ENCODE results near the gene RHAG.
"Not testable (repeated sequence)": the region's sequence is repeated elsewhere in the genome, so short reads cannot be mapped to it uniquely, and the experiment has no call there.

RHAG gene

GRCh38 chr6:49636713-49637349, at the start of gene RHAG:
RHAG (minus strand) TSS chr6:49636839; CDS start chr6:49636812, 27 bp downstream.
- no peak for DNase-seq (ENCODE audit: low read depth, low spot score)

DNA sequence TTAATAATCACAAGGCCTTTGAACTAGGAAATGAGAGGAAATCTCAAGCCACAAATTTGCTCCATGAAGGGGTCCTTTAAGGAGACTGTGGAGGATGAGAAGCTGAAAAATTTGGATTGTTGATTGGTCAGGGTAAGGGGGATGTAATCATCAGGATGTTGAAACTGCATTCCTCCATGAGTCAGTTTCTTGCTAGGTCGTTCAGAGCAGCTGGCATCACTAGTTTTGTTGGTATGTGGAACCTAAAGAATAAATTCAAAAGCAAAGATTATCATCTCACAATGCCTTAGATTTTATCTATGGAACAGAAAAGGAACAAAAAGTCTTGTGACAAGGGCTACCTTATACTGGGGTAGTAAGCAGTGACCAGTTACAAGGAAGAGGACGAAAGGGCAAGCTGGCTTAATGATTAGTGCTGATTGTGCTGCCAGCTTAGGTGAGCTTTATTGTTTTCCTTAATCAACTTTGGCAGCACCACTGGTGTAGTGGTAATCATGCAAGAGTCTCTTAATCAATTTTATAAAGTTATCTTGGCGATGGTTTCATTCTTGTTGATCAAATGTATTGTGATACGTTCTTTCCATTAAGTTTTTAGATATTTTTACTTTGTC, 40.1 kb upstream of the RHAG start:
- no peak for DNase-seq (ENCODE audit: low read depth, low spot score)

GRCh38 chr6:49675816-49676215, 39.2 kb upstream of the RHAG start:
- DNase-seq (ENCODE audit: low read depth, low spot score), result no peak

GRCh38 chr6:49668083-49668511, 31.5 kb upstream of the RHAG start:
- no peak for DNase-seq (ENCODE audit: low read depth, low spot score)

DNA sequence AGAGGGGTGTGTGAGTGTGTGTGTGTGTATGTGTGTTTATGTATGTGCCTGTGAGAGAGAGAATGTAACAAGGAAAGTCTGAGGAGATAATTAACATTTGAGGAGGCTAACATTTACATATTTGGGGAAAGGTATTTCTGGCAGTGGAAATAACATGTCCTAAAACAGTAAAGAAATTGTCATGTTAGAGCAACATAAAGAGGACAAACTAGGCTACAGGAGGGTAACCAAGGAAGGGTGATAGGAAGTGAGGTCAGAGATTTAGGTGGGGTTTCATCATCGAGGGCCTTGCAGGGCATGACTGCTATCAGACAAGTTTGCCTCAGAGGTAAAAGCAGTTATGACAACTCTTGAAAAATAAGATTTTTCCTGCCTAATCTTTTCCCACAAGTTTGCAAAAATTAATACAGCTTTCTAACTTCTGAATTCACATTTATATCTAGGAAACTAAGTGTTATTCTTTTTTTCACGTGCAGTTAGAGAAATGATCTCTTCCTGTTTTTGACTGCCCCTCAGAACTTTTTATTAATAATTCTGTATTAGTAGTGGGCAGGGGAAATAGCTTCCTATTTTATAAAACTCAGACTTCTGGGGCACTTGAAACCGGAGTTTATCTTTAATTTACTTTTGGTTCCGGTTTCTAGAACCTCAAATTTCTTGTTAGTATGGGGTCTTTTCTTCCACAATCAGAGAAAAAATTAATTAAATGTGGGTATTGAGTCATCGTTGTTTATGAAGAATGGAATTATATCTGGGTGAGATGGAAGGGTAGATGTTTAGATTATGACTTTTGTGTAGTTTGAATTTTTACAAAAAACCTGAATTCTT, 30.5 kb upstream of the RHAG start:
- DNase-seq (ENCODE audit: low read depth, low spot score), result no peak

DNA sequence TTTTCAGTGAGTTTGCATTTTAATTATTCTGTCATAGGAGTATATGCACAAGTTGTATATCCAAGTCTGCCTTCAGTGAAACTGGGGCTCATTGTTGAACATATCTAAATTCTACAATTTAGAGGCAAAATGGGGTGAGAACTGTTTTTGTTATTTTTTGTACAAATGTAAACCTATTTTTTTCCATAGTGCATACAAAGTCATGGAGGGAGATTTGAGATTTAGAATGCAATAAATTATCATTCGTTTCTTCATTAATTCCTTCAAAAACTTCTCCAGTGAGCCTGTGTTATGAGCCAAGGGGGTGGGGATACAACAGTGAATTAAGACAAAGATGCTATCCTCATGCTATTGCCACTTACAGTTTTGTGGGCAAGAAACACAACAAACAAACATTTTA, 29.8 kb upstream of the RHAG start:
- no peak for DNase-seq (ENCODE audit: low read depth, low spot score)

DNA sequence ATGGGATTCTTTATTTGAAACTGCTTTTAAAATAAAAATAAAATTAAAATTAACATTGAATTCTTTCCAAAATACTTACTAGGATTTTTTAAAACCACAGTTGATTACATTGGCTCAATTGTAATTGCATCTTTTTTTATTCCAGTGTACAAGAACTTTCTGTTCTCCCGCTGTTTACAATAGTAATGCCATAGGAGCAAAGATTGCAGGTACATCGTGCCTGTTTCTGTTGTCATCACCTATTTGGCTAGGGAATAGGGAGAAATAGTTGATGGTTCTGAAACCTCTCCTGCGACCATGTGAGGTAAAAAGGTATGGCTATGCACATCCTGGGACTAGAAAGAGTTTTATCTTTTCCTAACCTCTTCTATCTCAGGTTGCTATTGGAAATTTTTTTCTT, 28.2 kb upstream of the RHAG start:
- no peak for DNase-seq (ENCODE audit: low read depth, low spot score)

DNA sequence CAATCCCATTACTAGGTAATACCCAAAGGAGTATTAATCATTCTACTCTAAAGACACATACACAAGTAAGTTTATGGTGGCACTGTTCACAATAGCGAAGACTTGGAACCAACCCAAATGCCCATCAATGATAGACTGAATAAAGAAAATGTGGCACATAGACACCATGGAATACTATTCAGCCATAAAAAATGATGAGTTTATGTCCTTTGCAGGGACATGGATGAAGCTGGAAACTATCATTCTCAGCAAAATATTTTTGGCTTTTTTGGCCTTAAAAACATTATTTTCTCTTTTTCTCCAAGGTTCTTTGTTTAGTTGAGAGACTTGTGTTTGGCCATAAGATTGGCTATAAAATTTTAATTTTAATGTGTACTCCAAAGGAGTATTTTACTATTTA, 27.4 kb upstream of the RHAG start:
- DNase-seq (ENCODE audit: low read depth, low spot score), result not testable (repeated sequence)

- no peak for DNase-seq (ENCODE audit: low read depth, low spot score)
Measured at GRCh38 chr6:49662892-49663261, 26.2 kb upstream of the RHAG start.

DNA sequence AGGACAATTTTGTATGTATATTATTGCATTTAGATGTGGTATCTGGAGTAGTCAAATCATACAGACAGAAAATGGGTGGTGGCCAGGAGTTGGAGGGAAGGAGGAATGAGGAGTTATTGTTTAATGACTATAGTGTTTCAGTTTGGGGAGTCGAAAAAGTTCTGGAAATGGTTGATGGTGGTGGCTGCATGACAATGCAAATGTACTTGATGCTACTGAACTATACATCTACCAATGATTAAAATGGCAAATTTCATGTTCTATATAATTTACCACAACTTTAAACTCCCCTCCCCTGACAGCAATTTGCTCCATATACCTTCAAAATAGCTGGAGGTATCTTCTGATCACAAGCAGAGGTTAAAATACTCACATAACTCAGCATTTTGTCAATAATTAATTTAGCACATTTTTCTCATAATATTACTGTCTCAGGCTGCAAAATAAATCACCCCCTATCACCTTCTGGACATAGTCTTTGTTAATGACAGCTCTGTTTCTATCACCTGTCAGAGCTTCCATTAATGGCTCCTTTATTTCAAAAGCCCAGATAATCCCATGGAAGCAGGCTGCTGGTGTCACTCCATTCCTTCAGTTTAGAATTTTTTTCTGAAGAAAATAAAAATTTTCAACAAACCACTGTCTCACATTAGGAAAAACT, 25.7 kb upstream of the RHAG start:
- no peak for DNase-seq (ENCODE audit: low read depth, low spot score)

DNA sequence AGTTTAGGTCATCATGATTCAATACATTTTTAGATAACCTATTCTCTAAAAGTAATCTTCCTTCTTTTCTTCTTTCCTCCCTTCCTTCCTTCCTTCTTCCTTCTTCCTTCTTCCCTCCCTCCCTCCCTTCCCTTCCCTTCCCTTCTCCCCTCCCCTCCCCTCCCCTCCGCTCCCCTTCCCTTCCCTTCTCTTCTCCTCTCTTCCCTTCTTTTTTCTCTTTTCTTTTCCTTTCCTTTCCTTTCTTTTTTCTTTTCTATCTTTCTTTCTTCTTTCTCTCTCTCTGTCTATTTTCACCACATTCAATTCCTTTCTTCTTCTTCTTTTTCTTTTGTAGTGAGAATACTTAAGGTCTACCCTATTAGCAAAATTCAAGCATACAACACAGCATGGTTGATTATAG, 17.3 kb upstream of the RHAG start:
- no peak for DNase-seq (ENCODE audit: low read depth, low spot score)

DNA sequence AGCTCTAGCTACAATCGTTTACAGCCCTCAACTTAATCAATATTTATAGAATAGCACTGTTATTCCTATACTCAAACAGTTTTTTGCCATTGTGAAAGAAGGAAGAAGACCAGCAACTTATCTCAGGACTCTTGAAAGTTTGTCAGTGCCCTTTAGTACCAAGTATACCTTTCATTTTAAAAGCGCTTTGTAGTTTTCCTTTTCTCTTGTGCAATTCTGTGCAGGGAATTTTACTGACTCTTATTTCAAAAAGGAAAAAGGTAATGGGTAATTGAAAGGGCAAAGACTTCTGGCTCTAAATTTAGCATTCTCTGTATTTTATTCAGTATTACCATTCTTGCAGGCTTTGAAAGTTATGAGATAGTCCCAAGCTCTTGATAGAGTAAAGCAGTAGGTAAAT, 16.8 kb upstream of the RHAG start:
- no peak for DNase-seq (ENCODE audit: low read depth, low spot score)

GRCh38 chr6:49651239-49651638, 14.6 kb upstream of the RHAG start:
- no peak for DNase-seq (ENCODE audit: low read depth, low spot score)

GRCh38 chr6:49649988-49650387, 13.3 kb upstream of the RHAG start:
- no peak for DNase-seq (ENCODE audit: low read depth, low spot score)

GRCh38 chr6:49648036-49648435, 11.4 kb upstream of the RHAG start:
- DNase-seq (ENCODE audit: low read depth, low spot score), result no peak

DNA sequence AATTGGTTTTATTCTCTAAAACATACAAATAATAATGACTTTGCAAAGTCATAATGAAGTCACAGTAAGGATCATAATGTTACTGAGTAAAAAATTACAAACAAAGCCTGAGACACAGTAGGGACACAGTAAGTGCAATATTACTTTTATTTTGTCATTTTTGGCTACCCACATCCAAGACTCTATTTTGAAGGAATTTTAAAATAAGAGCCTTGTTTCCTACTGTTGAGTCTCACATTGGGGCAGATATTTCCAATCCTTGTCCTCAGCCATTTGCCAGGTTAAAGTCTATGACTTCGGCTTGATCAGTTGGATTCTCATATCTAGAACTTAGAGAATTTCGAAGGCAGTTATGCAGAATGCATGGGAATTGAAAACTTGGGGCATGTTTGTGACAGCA, 10.8 kb upstream of the RHAG start:
- DNase-seq (ENCODE audit: low read depth, low spot score), result no peak

DNA sequence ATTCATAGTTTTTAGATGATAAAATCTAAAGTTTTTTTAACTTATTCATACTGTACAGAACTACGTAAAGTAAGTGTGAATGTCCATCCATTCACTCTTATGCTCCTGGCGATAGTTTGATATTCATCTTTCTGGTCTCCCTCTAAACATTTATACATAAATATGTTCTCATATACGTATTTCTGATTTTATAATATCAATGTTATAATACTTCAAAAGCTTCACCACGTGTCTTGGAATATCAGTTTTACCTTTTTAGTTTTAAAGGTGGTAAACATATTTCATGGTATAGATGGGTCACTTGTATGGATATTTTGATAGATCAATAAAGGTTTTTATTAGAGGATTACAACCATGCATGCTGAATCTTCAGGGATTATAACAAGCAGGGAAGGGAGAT, 10.3 kb upstream of the RHAG start:
- DNase-seq (ENCODE audit: low read depth, low spot score), result no peak

DNA sequence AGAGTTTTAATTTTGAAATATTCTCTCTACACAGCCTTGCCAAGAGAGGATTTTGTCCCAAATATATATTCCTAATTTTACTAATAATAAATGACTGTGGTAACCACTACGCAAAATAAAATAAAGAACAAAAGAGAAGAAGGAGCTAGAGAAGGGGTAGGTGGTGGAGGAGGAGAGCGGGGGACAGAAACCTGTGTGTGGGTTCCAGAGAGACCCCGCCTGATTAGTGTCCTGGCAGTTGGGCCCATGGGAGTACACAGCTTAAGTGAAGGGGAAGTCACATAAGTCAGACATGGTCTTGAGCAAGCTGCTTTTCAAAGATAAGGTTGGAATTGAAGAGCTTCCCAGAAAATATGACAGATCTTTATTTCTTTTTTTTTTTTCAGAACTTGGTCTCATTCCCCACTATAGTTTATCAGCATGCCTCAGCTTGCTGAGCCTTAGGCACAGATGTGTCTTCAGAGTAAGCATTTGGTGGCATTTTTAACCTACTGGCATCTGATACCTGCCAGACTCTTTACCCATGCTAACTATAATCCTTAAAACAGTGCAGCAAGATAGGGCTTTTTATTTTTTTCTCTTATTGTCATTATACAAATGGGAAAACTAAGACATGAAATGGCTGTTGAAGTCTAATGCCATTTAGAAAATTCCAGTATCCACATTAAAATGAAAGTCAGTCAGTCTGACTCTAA, 9.6 kb upstream of the RHAG start:
- DNase-seq (ENCODE audit: low read depth, low spot score), result no peak

DNA sequence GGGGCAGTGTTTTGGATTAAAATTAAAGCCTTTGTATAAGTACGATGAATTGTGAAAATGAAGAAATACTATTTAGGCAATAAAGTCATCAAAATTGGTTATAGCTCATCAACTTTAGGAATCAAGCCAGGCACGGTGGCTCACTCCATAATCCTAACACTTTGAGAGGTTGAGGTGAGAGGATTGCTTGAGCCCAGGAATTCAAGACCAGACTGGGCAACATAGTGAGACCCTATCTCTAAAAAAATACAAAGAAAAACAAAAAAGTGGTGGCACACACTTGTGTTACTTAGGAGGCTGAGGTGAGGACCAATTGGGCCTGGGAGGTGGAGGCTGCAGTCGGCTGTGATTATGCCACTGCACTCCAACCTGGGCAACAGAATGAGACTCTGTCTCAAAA, 8.5 kb upstream of the RHAG start:
- no peak for DNase-seq (ENCODE audit: low read depth, low spot score)

DNA sequence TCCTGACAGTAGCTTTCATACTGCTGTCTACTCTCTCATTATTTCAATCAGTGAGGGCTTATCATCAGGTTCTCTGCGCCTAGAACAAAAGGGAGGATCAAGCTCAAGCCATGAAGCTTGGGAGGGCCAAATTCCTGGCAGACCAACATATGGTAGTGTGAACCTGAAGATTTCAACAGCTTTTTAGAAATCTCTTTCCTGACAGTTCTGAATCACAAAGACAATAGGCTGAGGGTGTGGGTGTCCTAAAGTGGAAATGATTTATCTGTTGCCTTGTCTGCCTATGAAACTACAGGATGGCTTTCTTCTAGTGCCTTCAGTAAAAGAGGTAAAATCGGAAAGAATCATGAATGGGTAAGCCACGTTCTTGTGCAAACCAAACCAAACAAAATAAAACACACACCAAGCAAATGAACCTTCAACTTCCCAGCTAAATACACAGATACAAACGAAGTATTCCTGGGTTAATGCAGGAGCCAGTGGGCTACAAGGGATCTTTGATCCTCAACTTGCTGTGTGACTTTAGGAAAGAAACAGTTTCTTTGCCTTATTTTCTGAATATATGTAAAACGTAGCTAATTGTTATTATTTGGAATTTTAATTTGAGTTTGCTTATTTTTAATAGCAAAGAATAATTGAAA, 2.7 kb upstream of the RHAG start:
- no peak for DNase-seq (ENCODE audit: low read depth, low spot score)

DNA sequence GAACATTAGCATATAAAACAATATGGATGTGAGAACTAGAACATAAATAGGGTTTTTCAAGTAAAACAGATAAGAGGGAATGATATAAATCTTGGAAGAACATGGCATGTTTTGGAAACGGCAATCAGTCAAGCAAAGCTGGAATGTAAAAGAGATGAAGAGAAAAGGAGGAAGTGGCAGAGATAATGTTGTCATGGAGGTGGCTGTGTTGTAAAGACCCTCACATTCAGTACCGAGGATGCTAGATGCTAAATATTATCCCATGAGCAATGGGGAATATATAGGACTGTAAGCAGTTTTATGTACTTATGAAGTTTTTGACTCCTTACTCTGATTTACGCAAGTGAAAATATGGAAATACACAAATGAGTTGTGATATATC, 702 bp upstream of the RHAG start:
- DNase-seq (ENCODE audit: low read depth, low spot score), result no peak
